Nephron progenitor cell (in vitro differentiated cells): Measurements from ENCODE around the gene MTG2.

Experiments used
- DNase-seq: peaks from one replicate; pipeline ENCODE4 v3.0.0; 2021
- H3K27ac Mint-ChIP-seq: 2 replicates; pipeline ENCODE4 v1.8.0; 2021; ENCODE audit warnings: mild to moderate bottlenecking, moderate library complexity, mixed read lengths
- H3K27me3 Mint-ChIP-seq: 2 replicates; pipeline ENCODE4 v1.8.0; 2021; ENCODE audit warnings: mild to moderate bottlenecking, low read depth, mixed read lengths; ENCODE audit not compliant: poor library complexity
- H3K36me3 Mint-ChIP-seq: 2 replicates; pipeline ENCODE4 v1.8.0; 2021; ENCODE audit warnings: low read depth, mixed read lengths
- H3K4me1 Mint-ChIP-seq: 2 replicates; pipeline ENCODE4 v1.8.0; 2021; ENCODE audit warnings: mixed read lengths
- H3K4me3 Mint-ChIP-seq: 2 replicates; pipeline ENCODE4 v1.8.0; 2021; ENCODE audit warnings: mild to moderate bottlenecking, moderate library complexity, mixed read lengths
- H3K9me3 Mint-ChIP-seq: 2 replicates; pipeline ENCODE4 v1.8.0; 2021; ENCODE audit warnings: mild to moderate bottlenecking, moderate library complexity, mixed read lengths
- TF ChIP-seq, protein P1 (sequence below): fragments of 200-600 bp; sonication (generic); IDR thresholded peaks from 2 replicates; pipeline ENCODE4 v1.5.0; 2021; ENCODE audit warnings: antibody characterized with exemption

The MTG2 gene

DNA sequence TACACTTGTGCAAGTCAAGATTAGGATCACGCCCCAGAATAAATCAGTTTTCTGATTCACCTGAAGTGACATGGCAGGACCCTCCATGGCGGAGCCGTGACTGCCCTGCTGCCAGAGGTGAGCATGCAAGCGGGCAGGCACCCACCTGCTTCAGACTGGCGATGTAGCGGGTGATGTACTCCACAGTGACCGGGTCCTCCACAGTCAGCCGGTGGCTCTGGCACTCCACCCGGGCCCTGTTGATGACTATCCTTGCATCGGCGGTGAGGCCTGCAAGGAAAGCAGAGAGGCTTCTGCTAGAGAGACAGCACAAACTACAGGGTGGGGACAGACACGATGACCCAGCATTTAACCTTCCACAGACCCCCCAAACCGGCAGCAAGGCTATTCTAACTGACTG is 43.2 kb upstream of the MTG2 start:
- H3K36me3 Mint-ChIP-seq: peaks cover 44% of the 10 kb centered on the region

GRCh38 chr20:62141043-62141396 is 41.8 kb upstream of the MTG2 start:
- Mint-ChIP-seq H3K36me3 (peaks cover 47% of the 10 kb centered on the region), H3K4me1 (peaks cover 40% of the 10 kb centered on the region), H3K9me3 (no peaks in the 10 kb centered on the region), H3K27ac (peak overlapping the region; percentile 80), H3K4me3 (peak overlapping the region; percentile 90), H3K27me3 (peaks cover 3% of the 10 kb centered on the region)
- TF ChIP-seq, protein P1, sequence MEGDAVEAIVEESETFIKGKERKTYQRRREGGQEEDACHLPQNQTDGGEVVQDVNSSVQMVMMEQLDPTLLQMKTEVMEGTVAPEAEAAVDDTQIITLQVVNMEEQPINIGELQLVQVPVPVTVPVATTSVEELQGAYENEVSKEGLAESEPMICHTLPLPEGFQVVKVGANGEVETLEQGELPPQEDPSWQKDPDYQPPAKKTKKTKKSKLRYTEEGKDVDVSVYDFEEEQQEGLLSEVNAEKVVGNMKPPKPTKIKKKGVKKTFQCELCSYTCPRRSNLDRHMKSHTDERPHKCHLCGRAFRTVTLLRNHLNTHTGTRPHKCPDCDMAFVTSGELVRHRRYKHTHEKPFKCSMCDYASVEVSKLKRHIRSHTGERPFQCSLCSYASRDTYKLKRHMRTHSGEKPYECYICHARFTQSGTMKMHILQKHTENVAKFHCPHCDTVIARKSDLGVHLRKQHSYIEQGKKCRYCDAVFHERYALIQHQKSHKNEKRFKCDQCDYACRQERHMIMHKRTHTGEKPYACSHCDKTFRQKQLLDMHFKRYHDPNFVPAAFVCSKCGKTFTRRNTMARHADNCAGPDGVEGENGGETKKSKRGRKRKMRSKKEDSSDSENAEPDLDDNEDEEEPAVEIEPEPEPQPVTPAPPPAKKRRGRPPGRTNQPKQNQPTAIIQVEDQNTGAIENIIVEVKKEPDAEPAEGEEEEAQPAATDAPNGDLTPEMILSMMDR: no peak
- DNase-seq: no peak

More for the DNA sequence above, 43.2 kb upstream of the MTG2 start:
- Mint-ChIP-seq H3K27ac (no peak overlapping the region), H3K9me3 (no peaks in the 10 kb centered on the region), H3K4me1 (peaks cover 26% of the 10 kb centered on the region), H3K27me3 (peaks cover 3% of the 10 kb centered on the region), H3K4me3 (no peak overlapping the region)
- TF ChIP-seq, protein P1: no peak
- DNase-seq: no peak

- Mint-ChIP-seq H3K27me3 (peaks cover 3% of the 10 kb centered on the region), H3K36me3 (peaks cover 44% of the 10 kb centered on the region), H3K9me3 (no peaks in the 10 kb centered on the region), H3K27ac (peak overlapping the region; percentile 94), H3K4me3 (peak overlapping the region; percentile 90), H3K4me1 (peaks cover 43% of the 10 kb centered on the region)
- TF ChIP-seq, protein P1: no peak
- DNase-seq: no peak
Measured at GRCh38 chr20:62141397-62142251, 41.2 kb upstream of the MTG2 start.

DNA sequence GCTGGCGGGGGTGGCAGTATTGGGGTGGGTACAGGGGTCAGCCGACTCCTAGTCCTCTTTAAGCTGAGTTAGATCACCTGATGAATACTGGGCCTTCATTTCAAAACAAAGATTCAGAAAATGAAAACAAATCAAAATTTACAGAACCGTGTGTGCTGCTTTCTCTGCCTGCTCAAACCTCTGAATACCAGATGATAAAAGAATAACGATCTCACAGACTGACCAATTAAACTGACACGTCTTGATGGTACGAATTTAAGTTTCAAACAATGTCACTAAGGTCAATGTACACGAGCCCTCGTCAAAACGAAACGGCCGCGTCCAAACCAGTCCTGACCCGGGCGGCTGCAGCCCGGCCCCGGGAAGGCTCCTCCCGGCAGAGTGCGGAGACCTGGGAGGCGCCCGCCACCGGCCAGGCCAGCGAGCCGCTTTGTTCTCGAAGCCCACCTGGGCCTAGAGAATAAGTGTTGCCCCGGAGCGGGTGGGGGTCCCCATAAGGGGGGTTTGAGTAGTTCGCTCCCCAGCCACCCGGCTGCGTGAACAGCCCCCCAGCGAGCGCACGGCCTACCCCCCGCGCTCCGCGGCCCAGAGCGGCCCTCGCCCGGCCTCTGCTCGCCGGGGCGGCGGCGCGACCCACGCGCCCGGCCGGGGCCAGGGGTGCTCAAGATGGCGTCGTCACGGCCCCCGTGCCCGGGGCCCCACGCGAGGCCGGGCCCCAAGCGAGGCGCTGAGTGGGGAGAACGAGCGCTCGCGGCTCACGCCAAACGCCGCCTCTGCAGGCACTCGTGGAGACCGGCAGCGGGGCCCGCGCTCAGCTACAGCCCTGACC is 40.4 kb upstream of the MTG2 start:
- Mint-ChIP-seq H3K27me3 (peaks cover 3% of the 10 kb centered on the region), H3K4me3 (peak overlapping the region; percentile 90), H3K4me1 (peaks cover 43% of the 10 kb centered on the region), H3K27ac (peak overlapping the region; percentile 94), H3K9me3 (no peaks in the 10 kb centered on the region), H3K36me3 (peaks cover 45% of the 10 kb centered on the region)
- peak; percentile 54 for DNase-seq
- TF ChIP-seq, protein P1: no peak

GRCh38 chr20:62143081-62143956 is 39.5 kb upstream of the MTG2 start, which contains the start of the genes PSMA7 and SS18L1:
Gene PSMA7 (minus strand): TSS chr20:62143394. CDS start chr20:62143303, 91 bp downstream.
Gene SS18L1 (plus strand): TSS chr20:62143769. CDS start chr20:62143821, 52 bp downstream.
- Mint-ChIP-seq H3K4me1 (peaks cover 43% of the 10 kb centered on the region), H3K36me3 (peaks cover 38% of the 10 kb centered on the region)
- peak; percentile 86 for DNase-seq

More at GRCh38 chr20:62143081-62143956, 39.5 kb upstream of the MTG2 start, which contains the start of the genes PSMA7 and SS18L1:
- Mint-ChIP-seq H3K27ac (peak within 1 kb of the TSS; percentile 96), H3K9me3 (no peaks in the 10 kb centered on the region), H3K27me3 (peaks cover 2% of the 10 kb centered on the region), H3K4me3 (peak within 1 kb of the TSS; percentile 90)
- TF ChIP-seq, protein P1: no peak
